ENCODE results near the gene BRAP.

GRCh38 chr12:111640506-111640905 is 45.2 kb downstream of the BRAP start:
- TF ChIP-seq EP300 (IDR thresholded peaks at IDR 0.05), result no peak
- no peak for TF ChIP-seq CTCF (IDR thresholded peaks at IDR 0.05)
